HCEC 1CT (cell line): ENCODE measurements around the gene AFG1L.
"Not testable (repeated sequence)": the region's sequence is repeated elsewhere in the genome, so short reads cannot be mapped to it uniquely, and the experiment has no call there.

Experiments
- DNase-seq: peaks from one replicate; pipeline ENCODE4 v3.0.0-alpha.2; 2017

The AFG1L gene

GRCh38 chr6:108294727-108295625 lies at the start of gene AFG1L:
AFG1L (plus strand) TSS chr6:108295054; CDS start chr6:108295080, 26 bp downstream.
- DNase-seq = peak; percentile 86

- not testable (repeated sequence) for DNase-seq
Measured at GRCh38 chr6:108245095-108245494, 49.8 kb upstream of the AFG1L start.

- no peak for DNase-seq
Measured at GRCh38 chr6:108247965-108248536, 46.8 kb upstream of the AFG1L start.

GRCh38 chr6:108250240-108250866 lies 44.5 kb upstream of the AFG1L start:
- DNase-seq = peak; percentile 13

- no peak for DNase-seq
Measured at GRCh38 chr6:108251252-108251651, 43.6 kb upstream of the AFG1L start.

- no peak for DNase-seq
Measured at GRCh38 chr6:108252055-108252454, 42.8 kb upstream of the AFG1L start.

- no peak for DNase-seq
Measured at GRCh38 chr6:108253241-108253640, 41.6 kb upstream of the AFG1L start.

GRCh38 chr6:108254433-108255410 lies 40.1 kb upstream of the AFG1L start:
- no peak for DNase-seq

- DNase-seq = peak; percentile 31
Measured at GRCh38 chr6:108260126-108260808, 34.6 kb upstream of the AFG1L start.

- DNase-seq = peak; percentile 98
Measured at GRCh38 chr6:108260809-108261569, 33.9 kb upstream of the AFG1L start, which contains the start of gene SNX3. SNX3 (minus strand) TSS chr6:108261040; CDS start chr6:108260921, 119 bp downstream.

- no peak for DNase-seq
Measured at GRCh38 chr6:108263371-108263770, 31.5 kb upstream of the AFG1L start.

- DNase-seq = no peak
Measured at GRCh38 chr6:108268845-108269244, 26.0 kb upstream of the AFG1L start.

GRCh38 chr6:108269955-108270354 lies 24.9 kb upstream of the AFG1L start:
- not testable (repeated sequence) for DNase-seq

- no peak for DNase-seq
Measured at GRCh38 chr6:108274546-108274945, 20.3 kb upstream of the AFG1L start.

- no peak for DNase-seq
Measured at GRCh38 chr6:108275976-108276375, 18.9 kb upstream of the AFG1L start.

- DNase-seq = no peak
Measured at GRCh38 chr6:108277295-108277694, 17.6 kb upstream of the AFG1L start.

GRCh38 chr6:108277831-108278230 lies 17.0 kb upstream of the AFG1L start:
- DNase-seq = no peak

GRCh38 chr6:108285381-108285780 lies 9.5 kb upstream of the AFG1L start:
- DNase-seq = no peak

GRCh38 chr6:108286366-108286765 lies 8.5 kb upstream of the AFG1L start:
- no peak for DNase-seq

GRCh38 chr6:108287373-108287772 lies 7.5 kb upstream of the AFG1L start:
- no peak for DNase-seq

- DNase-seq = no peak
Measured at GRCh38 chr6:108288742-108289141, 6.1 kb upstream of the AFG1L start.
